Osteocyte (in vitro differentiated cells): Measurements from ENCODE around the gene CTDSPL. TPM values are rescaled to one million over a fixed set of nuclear protein-coding genes. Genes with fewer than 3 reads are reported as not detected.
A peak's percentile ranks its signal among the peaks of the same experiment; 100 is the strongest.

Experiments
- DNase-seq: peaks from one replicate; pipeline ENCODE4 v3.0.0; 2021; ENCODE audit warnings: mixed read lengths; ENCODE audit not compliant: unreplicated experiment; ENCODE audit errors: extremely low spot score
- H3K27ac Mint-ChIP-seq: one replicate; pipeline ENCODE4 v1.8.0; 2021; ENCODE audit warnings: mild to moderate bottlenecking, mixed read lengths; ENCODE audit not compliant: unreplicated experiment
- H3K27me3 Mint-ChIP-seq: one replicate; pipeline ENCODE4 v1.8.0; 2021; ENCODE audit warnings: mixed read lengths; ENCODE audit not compliant: unreplicated experiment
- H3K36me3 Mint-ChIP-seq: one replicate; pipeline ENCODE4 v1.8.0; 2021; ENCODE audit warnings: mixed read lengths; ENCODE audit not compliant: unreplicated experiment
- H3K4me1 Mint-ChIP-seq: one replicate; pipeline ENCODE4 v1.8.0; 2021; ENCODE audit warnings: mixed read lengths; ENCODE audit not compliant: unreplicated experiment
- H3K4me3 Mint-ChIP-seq: one replicate; pipeline ENCODE4 v1.8.0; 2021; ENCODE audit warnings: mild to moderate bottlenecking, moderate library complexity, mixed read lengths; ENCODE audit not compliant: unreplicated experiment
- H3K9me3 Mint-ChIP-seq: one replicate; pipeline ENCODE4 v1.8.0; 2021; ENCODE audit warnings: mixed read lengths; ENCODE audit not compliant: unreplicated experiment
- total RNA-seq: library from RNA; stranded (reverse); gene quantifications from 2 replicates; pipeline ENCODE4 v1.2.1, GENCODE V29; 2021
- TF ChIP-seq, protein P1 (sequence below): fragments of 200-600 bp; sonication (generic); IDR thresholded peaks from 2 replicates; pipeline ENCODE4 v1.5.0; 2021; ENCODE audit warnings: antibody characterized with exemption, mild to moderate bottlenecking, moderate library complexity

CTDSPL gene
- total RNA-seq, 1 donor from 2014 or later = 71.6 TPM

DNA sequence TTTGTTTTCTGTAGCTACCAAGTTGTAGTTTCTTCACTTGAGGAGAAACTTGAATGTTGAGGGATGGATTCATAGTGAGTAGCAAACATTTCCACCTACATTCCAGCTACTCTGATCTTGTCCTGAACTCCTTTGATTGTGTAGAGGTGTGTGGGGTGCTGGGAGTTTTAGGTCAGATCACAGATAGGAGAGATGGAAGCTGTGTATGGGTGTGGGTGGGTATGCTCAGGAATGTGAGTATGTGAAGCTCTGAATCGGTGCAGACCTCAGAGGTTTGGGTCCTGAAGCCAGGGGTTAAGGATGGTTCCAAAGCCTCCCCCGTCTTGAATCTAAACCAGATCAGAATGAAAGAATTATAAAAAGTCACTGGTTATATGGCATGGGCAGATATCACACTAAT lies 76.3 kb downstream of the CTDSPL start:
- TF ChIP-seq, protein P1, sequence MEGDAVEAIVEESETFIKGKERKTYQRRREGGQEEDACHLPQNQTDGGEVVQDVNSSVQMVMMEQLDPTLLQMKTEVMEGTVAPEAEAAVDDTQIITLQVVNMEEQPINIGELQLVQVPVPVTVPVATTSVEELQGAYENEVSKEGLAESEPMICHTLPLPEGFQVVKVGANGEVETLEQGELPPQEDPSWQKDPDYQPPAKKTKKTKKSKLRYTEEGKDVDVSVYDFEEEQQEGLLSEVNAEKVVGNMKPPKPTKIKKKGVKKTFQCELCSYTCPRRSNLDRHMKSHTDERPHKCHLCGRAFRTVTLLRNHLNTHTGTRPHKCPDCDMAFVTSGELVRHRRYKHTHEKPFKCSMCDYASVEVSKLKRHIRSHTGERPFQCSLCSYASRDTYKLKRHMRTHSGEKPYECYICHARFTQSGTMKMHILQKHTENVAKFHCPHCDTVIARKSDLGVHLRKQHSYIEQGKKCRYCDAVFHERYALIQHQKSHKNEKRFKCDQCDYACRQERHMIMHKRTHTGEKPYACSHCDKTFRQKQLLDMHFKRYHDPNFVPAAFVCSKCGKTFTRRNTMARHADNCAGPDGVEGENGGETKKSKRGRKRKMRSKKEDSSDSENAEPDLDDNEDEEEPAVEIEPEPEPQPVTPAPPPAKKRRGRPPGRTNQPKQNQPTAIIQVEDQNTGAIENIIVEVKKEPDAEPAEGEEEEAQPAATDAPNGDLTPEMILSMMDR = no peak
- Mint-ChIP-seq H3K27me3 (no peaks in the 10 kb centered on the region), H3K27ac (peak overlapping the region; percentile 91), H3K4me3 (no peak overlapping the region), H3K4me1 (peaks cover 88% of the 10 kb centered on the region), H3K9me3 (no peaks in the 10 kb centered on the region), H3K36me3 (peaks cover 1% of the 10 kb centered on the region)
- no peak for DNase-seq

DNA sequence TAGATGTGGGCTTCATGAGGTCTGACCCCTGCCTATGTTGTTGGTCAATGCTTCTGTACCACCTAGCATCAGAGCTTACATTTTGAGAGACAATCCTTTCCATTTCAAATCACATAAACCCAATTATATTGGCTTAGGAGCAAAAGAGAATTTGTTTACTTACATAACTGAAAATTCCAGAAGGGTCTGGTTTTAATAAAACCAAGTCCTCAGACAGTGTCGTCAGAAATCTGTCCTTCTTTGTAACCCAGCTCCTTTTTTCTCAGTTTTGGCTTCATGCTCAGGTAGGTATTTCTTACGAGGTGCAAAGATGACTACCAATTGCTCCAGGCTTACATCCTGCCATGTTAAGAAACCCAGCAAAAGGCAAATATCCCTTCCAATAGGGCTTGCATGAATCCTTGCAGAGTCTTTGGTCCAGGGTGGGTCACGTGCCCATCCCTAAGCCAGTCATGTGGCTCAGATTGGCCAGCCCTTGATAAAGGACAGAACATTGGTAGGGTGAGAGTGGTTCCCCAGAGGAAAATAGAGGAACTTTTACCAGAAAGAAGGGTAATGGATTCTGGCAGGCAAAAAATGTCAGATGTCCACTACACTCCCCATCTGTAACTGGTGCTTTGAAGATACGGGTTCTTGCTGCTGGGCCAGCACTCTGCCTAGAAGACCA lies 78.7 kb downstream of the CTDSPL start:
- Mint-ChIP-seq H3K4me1 (peaks cover 98% of the 10 kb centered on the region), H3K27ac (peak overlapping the region; percentile 91), H3K4me3 (no peak overlapping the region), H3K27me3 (no peaks in the 10 kb centered on the region), H3K36me3 (no peaks in the 10 kb centered on the region), H3K9me3 (no peaks in the 10 kb centered on the region)
- TF ChIP-seq, protein P1 = no peak
- no peak for DNase-seq

DNA sequence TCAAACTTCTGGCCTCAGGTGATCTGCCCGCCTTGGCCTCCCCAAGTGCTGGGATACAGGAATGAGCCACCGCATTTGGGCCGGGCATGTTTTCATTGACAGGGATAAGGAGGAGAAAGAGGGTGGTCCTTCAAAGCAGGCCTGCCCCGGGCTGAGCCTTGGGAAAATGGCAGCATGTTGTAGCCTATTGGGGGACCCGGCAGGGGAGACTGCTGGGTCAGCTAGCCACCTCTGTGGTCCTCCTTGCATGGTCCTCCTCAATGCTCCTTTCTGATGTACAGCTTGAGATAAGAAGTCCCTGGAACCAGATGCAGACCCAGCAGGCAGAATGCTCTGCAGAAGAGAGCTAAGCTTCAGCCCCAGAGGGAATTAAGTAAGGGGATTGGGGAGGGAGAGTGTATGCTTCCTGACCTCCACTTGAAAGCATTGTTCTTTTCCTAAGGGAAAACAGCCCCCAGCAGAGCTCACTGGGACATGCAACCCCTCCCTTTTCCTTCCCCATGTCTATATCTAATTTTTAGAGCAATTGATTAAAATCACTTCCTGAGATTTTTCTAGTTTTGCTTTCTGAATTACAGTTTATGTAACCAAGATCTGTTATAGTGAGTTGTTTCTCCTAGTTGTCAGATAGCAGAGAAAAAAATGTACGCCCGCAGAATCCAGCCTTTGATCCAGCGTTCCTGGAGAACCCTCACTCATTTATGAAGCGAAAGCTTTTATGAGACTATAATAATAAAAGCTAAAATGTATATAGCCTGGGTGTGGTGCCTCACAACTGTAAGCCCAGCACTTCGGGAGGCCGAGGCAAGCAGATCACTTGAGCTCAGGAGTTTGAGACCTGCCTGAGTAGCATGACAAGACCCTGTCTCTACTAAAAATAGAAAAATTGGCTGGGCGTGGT lies 80.2 kb downstream of the CTDSPL start:
- Mint-ChIP-seq H3K4me3 (peak overlapping the region; percentile 4), H3K9me3 (no peaks in the 10 kb centered on the region), H3K27ac (peak overlapping the region; percentile 79), H3K36me3 (no peaks in the 10 kb centered on the region), H3K4me1 (peaks cover 98% of the 10 kb centered on the region), H3K27me3 (no peaks in the 10 kb centered on the region)
- TF ChIP-seq, protein P1 = no peak
- no peak for DNase-seq

GRCh38 chr3:37942646-37943045 lies 81.0 kb downstream of the CTDSPL start:
- TF ChIP-seq, protein P1 = no peak
- no peak overlapping the region for H3K4me3 Mint-ChIP-seq
- no peaks in the 10 kb centered on the region for H3K36me3 Mint-ChIP-seq
- peak overlapping the region; percentile 79 for H3K27ac Mint-ChIP-seq
- DNase-seq = no peak
- no peaks in the 10 kb centered on the region for H3K27me3 Mint-ChIP-seq
- no peaks in the 10 kb centered on the region for H3K9me3 Mint-ChIP-seq
- H3K4me1 Mint-ChIP-seq = peaks cover 98% of the 10 kb centered on the region

DNA sequence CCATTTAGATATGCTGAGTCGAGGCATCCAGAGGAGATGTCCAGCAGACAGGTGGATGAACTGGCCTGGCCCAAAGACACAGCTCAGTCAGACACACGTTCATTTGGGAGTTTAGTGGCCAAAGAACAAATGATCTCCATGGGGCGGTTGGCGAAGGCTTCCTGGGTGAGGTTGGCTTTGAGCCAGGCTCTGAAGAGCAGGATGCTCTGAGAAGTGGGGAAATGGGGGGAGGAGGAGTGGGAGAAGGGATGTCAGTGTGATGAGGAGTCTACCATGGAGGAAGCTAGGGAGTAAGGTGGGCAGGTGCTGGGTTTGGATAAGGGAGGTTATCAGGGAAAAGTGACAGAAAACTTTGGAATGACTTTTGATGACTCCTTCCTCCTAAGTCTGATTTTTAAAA lies 81.4 kb downstream of the CTDSPL start:
- Mint-ChIP-seq H3K9me3 (no peaks in the 10 kb centered on the region), H3K36me3 (no peaks in the 10 kb centered on the region), H3K27ac (peak overlapping the region; percentile 96), H3K4me1 (peaks cover 97% of the 10 kb centered on the region), H3K4me3 (no peak overlapping the region), H3K27me3 (no peaks in the 10 kb centered on the region)
- TF ChIP-seq, protein P1 = no peak
- DNase-seq = no peak
